Glutamatergic neuron (in vitro differentiated cells): Measurements from ENCODE around the gene CD47. TPM values are rescaled to one million over a fixed set of nuclear protein-coding genes. Genes with fewer than 3 reads are reported as not detected.

Source experiments
- DNase-seq: peaks from one replicate; pipeline ENCODE4 v3.0.0; 2022
- H3K27ac Mint-ChIP-seq: one replicate; pipeline ENCODE4 v1.8.0; 2020; ENCODE audit warnings: mild to moderate bottlenecking, mixed read lengths, inconsistent platforms; ENCODE audit not compliant: unreplicated experiment
- H3K27me3 Mint-ChIP-seq: one replicate; pipeline ENCODE4 v1.8.0; 2020; ENCODE audit warnings: mild to moderate bottlenecking, moderate library complexity, mixed read lengths, inconsistent platforms; ENCODE audit not compliant: unreplicated experiment
- H3K36me3 Mint-ChIP-seq: one replicate; pipeline ENCODE4 v1.8.0; 2020; ENCODE audit warnings: mild to moderate bottlenecking, mixed read lengths, inconsistent platforms; ENCODE audit not compliant: unreplicated experiment
- H3K4me1 Mint-ChIP-seq: one replicate; pipeline ENCODE4 v1.8.0; 2020; ENCODE audit warnings: mild to moderate bottlenecking, low read depth, mixed read lengths, inconsistent platforms; ENCODE audit not compliant: unreplicated experiment
- H3K4me3 Mint-ChIP-seq: one replicate; pipeline ENCODE4 v1.8.0; 2020; ENCODE audit warnings: mild to moderate bottlenecking, mixed read lengths, inconsistent platforms; ENCODE audit not compliant: unreplicated experiment
- H3K9me3 Mint-ChIP-seq: one replicate; pipeline ENCODE4 v1.8.0; 2020; ENCODE audit warnings: mild to moderate bottlenecking, moderate library complexity, mixed read lengths, inconsistent platforms; ENCODE audit not compliant: unreplicated experiment
- total RNA-seq: library from RNA; stranded (reverse); fragmentation: NEBNext Ultra II Directional; extraction: Animal tissue kit (Norgen Biotek cat#: 25700); gene quantifications from one replicate; pipeline ENCODE4 v1.2.1, GENCODE V29; 2021; ENCODE audit not compliant: unreplicated experiment
- TF ChIP-seq, protein P1 (sequence below): fragments of 200-600 bp; sonication (generic); IDR thresholded peaks from one replicate; pipeline ENCODE4 v1.5.0; 2021; ENCODE audit not compliant: partially characterized antibody, unreplicated experiment

CD47 gene
- total RNA-seq, 1 donor from 2014 or later: 507 TPM

DNA sequence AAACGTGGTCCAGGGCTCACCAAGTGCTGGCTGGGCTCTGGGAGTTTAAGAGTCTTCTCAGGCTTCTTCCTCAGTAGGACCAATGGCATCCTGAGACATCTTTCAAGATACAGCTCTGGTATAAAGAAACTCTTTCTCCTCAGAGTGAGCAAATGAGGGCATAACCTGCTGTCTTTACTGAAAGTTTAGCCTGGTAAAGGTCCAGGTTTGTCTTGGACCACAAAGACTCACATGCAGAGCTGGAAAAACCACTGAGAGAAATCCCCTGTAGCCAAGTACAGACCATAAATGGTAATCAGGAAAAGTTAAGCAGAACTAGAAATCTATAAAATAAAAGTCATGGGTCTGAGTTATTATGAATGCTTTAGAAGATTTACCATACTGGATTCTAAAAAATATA is 23.1 kb downstream of the CD47 start:
- Mint-ChIP-seq H3K36me3 (no peaks in the 10 kb centered on the region), H3K27me3 (no peaks in the 10 kb centered on the region), H3K4me1 (peaks cover 1% of the 10 kb centered on the region), H3K9me3 (no peaks in the 10 kb centered on the region), H3K27ac (no peak overlapping the region), H3K4me3 (no peak overlapping the region)
- DNase-seq: no peak
- TF ChIP-seq, protein P1, sequence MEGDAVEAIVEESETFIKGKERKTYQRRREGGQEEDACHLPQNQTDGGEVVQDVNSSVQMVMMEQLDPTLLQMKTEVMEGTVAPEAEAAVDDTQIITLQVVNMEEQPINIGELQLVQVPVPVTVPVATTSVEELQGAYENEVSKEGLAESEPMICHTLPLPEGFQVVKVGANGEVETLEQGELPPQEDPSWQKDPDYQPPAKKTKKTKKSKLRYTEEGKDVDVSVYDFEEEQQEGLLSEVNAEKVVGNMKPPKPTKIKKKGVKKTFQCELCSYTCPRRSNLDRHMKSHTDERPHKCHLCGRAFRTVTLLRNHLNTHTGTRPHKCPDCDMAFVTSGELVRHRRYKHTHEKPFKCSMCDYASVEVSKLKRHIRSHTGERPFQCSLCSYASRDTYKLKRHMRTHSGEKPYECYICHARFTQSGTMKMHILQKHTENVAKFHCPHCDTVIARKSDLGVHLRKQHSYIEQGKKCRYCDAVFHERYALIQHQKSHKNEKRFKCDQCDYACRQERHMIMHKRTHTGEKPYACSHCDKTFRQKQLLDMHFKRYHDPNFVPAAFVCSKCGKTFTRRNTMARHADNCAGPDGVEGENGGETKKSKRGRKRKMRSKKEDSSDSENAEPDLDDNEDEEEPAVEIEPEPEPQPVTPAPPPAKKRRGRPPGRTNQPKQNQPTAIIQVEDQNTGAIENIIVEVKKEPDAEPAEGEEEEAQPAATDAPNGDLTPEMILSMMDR: no peak

DNA sequence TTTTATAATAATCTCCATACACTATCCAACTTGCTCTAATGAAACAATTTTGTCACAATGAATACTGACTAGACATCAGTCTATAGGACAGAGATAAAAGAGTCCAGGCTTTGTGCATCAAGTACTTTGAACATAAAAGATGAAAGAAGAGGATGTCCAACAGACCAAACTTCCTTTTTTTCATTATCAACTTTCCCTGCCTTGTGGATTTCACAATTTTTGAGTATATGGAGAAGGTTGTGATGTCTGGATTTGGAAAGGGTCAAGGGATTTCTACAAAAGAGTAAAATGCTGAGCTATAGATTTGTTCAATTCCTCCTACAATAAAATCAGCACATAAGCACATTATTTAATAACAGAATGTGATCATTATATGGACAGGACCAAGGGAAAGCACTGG is 25.7 kb downstream of the CD47 start:
- H3K36me3 Mint-ChIP-seq: no peaks in the 10 kb centered on the region
- H3K27me3 Mint-ChIP-seq: no peaks in the 10 kb centered on the region
- H3K27ac Mint-ChIP-seq: no peak overlapping the region
- TF ChIP-seq, protein P1: no peak
- no peaks in the 10 kb centered on the region for H3K4me1 Mint-ChIP-seq
- no peak overlapping the region for H3K4me3 Mint-ChIP-seq
- H3K9me3 Mint-ChIP-seq: no peaks in the 10 kb centered on the region
- DNase-seq: no peak

DNA sequence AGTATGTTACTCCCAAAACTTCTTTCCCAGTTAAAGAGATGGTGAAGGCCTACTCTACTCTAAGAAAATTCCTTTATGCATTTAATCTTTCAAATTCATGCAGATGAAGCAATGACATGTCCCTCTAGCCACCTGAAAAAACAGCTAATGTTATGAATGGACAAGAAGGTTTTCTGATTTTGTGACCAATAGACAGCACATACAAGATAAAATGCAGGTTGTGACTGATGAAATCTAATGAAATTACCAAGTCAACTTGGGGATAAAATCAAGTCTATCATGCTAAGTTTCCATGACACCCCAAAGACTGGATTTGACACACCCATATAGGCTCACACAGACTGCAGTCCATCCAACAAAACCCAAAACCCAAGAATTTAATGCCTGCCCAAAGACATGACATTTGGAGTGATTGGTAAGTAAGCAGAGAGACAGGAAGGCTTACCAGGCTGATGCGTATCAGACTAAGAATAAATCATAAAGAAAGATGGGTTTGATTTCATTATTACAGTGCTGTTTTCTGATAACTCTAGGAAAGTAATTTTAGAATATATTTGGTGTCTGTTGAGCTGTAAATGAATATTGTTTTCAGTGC is 26.4 kb downstream of the CD47 start:
- no peaks in the 10 kb centered on the region for H3K36me3 Mint-ChIP-seq

DNA sequence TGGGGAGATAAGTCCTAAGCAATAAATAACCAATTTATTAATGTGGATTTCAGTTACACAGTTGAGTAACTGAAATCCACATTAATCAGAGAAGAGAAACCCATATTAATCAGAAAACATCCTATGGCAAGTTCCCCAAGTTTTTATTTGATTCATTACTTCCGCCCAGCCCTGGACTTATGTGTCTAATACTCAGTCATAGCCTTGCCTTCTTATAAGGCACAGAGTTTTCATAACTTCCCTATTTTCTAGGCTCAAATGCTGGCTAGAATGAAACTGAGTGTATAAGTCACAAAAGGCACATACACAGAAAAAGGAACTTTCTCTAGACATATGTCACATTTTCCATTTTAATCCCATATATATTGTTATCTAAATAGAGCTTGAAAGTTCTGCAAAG is 28.8 kb downstream of the CD47 start:
- H3K36me3 Mint-ChIP-seq: peaks cover 2% of the 10 kb centered on the region
- no peak overlapping the region for H3K27ac Mint-ChIP-seq
- H3K4me1 Mint-ChIP-seq: no peaks in the 10 kb centered on the region
- no peaks in the 10 kb centered on the region for H3K27me3 Mint-ChIP-seq
- no peak overlapping the region for H3K4me3 Mint-ChIP-seq
- TF ChIP-seq, protein P1: no peak
- DNase-seq: no peak
- no peaks in the 10 kb centered on the region for H3K9me3 Mint-ChIP-seq

More for the DNA sequence above, 26.4 kb downstream of the CD47 start:
- Mint-ChIP-seq H3K27ac (no peak overlapping the region), H3K4me1 (no peaks in the 10 kb centered on the region), H3K27me3 (no peaks in the 10 kb centered on the region), H3K4me3 (no peak overlapping the region), H3K9me3 (no peaks in the 10 kb centered on the region)
- DNase-seq: no peak
- TF ChIP-seq, protein P1: no peak

DNA sequence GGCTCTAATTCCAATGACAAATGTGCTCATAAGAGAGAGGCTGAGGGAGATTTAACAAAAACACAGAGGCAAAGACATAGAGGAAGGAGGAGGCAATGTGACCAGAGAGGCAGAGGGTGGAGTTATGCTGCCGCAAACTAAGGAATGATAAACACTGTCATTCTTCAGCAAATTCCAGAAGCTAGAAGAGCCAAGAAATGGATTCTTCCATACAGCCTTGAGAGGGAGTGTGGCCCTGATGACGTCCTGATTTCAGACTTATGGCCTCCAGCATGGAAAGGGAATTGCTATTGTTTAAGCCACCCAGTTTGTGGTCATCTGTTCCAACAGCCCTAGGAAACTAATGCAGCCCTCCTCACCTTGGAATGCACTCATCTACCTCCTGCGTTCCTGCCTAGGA is 30.5 kb downstream of the CD47 start:
- Mint-ChIP-seq H3K36me3 (peaks cover 5% of the 10 kb centered on the region), H3K27ac (no peak overlapping the region), H3K4me1 (no peaks in the 10 kb centered on the region), H3K27me3 (no peaks in the 10 kb centered on the region), H3K9me3 (peaks cover 2% of the 10 kb centered on the region), H3K4me3 (no peak overlapping the region)
- DNase-seq: no peak
- TF ChIP-seq, protein P1: no peak
